Measurements from ENCODE around the gene ARFGAP1. TPM values are rescaled to one million over a fixed set of nuclear protein-coding genes. Genes with fewer than 3 reads are reported as not detected.

ARFGAP1 gene
- polyA plus RNA-seq, 1 donor (not counting 4 experiments of a cell fraction or from before 2014, with no cell fraction given) = 31.5 TPM

- peaks cover 27% of the 10 kb centered on the region for H3K27me3 ChIP-seq (ENCODE audit: control insufficient read depth, extremely low read depth, insufficient read depth, low read length)
- DNase-seq (ENCODE audit: low read depth, low spot score) = no peak
- H3K4me3 ChIP-seq (ENCODE audit: control insufficient read depth in 2 of 3, extremely low read depth in 1 of 3, insufficient read depth in 2 of 3, low read depth in 1 of 3, low read length in 3 of 3) = no peak overlapping the region
- no peaks in the 10 kb centered on the region for H3K9me3 ChIP-seq (ENCODE audit: control insufficient read depth, low read depth, low read length)
- H3K9ac ChIP-seq (ENCODE audit: control insufficient read depth, extremely low read depth, insufficient read depth, low read length) = no peak overlapping the region
- H3K27ac ChIP-seq (ENCODE audit: control insufficient read depth, insufficient read depth, low read length) = no peak overlapping the region
- TF ChIP-seq CTCF (optimal IDR thresholded peaks at IDR 0.05 in 1 of 3, IDR thresholded peaks at IDR 0.05 in 1 of 3, conservative IDR thresholded peaks at IDR 0.05 in 1 of 3; ENCODE audit: extremely low read depth in 1 of 3, insufficient read depth in 2 of 3, low read length in 3 of 3) (peak in 1 of 3 experiments; percentile 10), EZH2 (IDR thresholded peaks at IDR 0.05; ENCODE audit: low read length) (no peak)
- no peaks in the 10 kb centered on the region for H4K20me1 ChIP-seq (ENCODE audit: control insufficient read depth, extremely low read depth, insufficient read depth, low read length)
- no peak overlapping the region for H3K4me2 ChIP-seq (ENCODE audit: control insufficient read depth, extremely low read depth, insufficient read depth, low read depth, low read length)
- H3K36me3 ChIP-seq (ENCODE audit: control insufficient read depth in 2 of 2, extremely low read depth in 1 of 2, insufficient read depth in 2 of 2, low read length in 2 of 2) = no peaks in the 10 kb centered on the region
- H3K4me1 ChIP-seq (ENCODE audit: control insufficient read depth, extremely low read depth, insufficient read depth, low read length) = no peaks in the 10 kb centered on the region
- no peak overlapping the region for H2AFZ ChIP-seq (ENCODE audit: control insufficient read depth, low read length)
- no peaks in the 10 kb centered on the region for H3K79me2 ChIP-seq (ENCODE audit: control insufficient read depth, insufficient read depth, low read length)
- no peak for FAIRE-seq
- no peaks in the 10 kb centered on the region for H3K9me1 ChIP-seq (ENCODE audit: control insufficient read depth, extremely low read depth, insufficient read depth, low read length)
- dilution Hi-C loops (cut with MboI; ENCODE audit: extremely low pct_ligation_motif_present, low sequenced_read_pairs) = no loop called here
Observed at GRCh38 chr20:63230800-63231268, 41.8 kb upstream of the ARFGAP1 start.

- no peak overlapping the region for H2AFZ ChIP-seq (ENCODE audit: control insufficient read depth, low read length)
- no peaks in the 10 kb centered on the region for H3K4me1 ChIP-seq (ENCODE audit: control insufficient read depth, extremely low read depth, insufficient read depth, low read length)
- no peaks in the 10 kb centered on the region for H3K9me3 ChIP-seq (ENCODE audit: control insufficient read depth, low read depth, low read length)
- TF ChIP-seq EZH2 (IDR thresholded peaks at IDR 0.05; ENCODE audit: low read length) (no peak), CTCF (optimal IDR thresholded peaks at IDR 0.05 in 1 of 3, IDR thresholded peaks at IDR 0.05 in 1 of 3, conservative IDR thresholded peaks at IDR 0.05 in 1 of 3; ENCODE audit: extremely low read depth in 1 of 3, insufficient read depth in 2 of 3, low read length in 3 of 3) (no peak)
- peaks cover 27% of the 10 kb centered on the region for H3K27me3 ChIP-seq (ENCODE audit: control insufficient read depth, extremely low read depth, insufficient read depth, low read length)
- no peaks in the 10 kb centered on the region for H3K36me3 ChIP-seq (ENCODE audit: control insufficient read depth in 2 of 2, extremely low read depth in 1 of 2, insufficient read depth in 2 of 2, low read length in 2 of 2)
- no peak overlapping the region for H3K27ac ChIP-seq (ENCODE audit: control insufficient read depth, insufficient read depth, low read length)
- no peak overlapping the region for H3K9ac ChIP-seq (ENCODE audit: control insufficient read depth, extremely low read depth, insufficient read depth, low read length)
- FAIRE-seq (no peak), DNase-seq (ENCODE audit: low read depth, low spot score) (no peak)
- no peaks in the 10 kb centered on the region for H3K79me2 ChIP-seq (ENCODE audit: control insufficient read depth, insufficient read depth, low read length)
- no peaks in the 10 kb centered on the region for H4K20me1 ChIP-seq (ENCODE audit: control insufficient read depth, extremely low read depth, insufficient read depth, low read length)
- no peak overlapping the region for H3K4me2 ChIP-seq (ENCODE audit: control insufficient read depth, extremely low read depth, insufficient read depth, low read depth, low read length)
- H3K9me1 ChIP-seq (ENCODE audit: control insufficient read depth, extremely low read depth, insufficient read depth, low read length) = no peaks in the 10 kb centered on the region
- dilution Hi-C loops (cut with MboI; ENCODE audit: extremely low pct_ligation_motif_present, low sequenced_read_pairs) = no loop called here
- no peak overlapping the region for H3K4me3 ChIP-seq (ENCODE audit: control insufficient read depth in 2 of 3, extremely low read depth in 1 of 3, insufficient read depth in 2 of 3, low read depth in 1 of 3, low read length in 3 of 3)
Observed at GRCh38 chr20:63232235-63233060, 40.2 kb upstream of the ARFGAP1 start.
